ENCODE results near the gene CDC42BPB. TPM values are rescaled to one million over a fixed set of nuclear protein-coding genes. Genes with fewer than 3 reads are reported as not detected.
A peak's percentile ranks its signal among the peaks of the same experiment; 100 is the strongest.

CDC42BPB gene
- total RNA-seq, 2 experiments from 2014 or later, result 0.35 to 0.56 TPM

GRCh38 chr14:102955636-102956408 lies 101.5 kb downstream of the CDC42BPB start:
- H3K36me3 Mint-ChIP-seq, result no peaks in the 10 kb centered on the region
- CTCF ChIA-PET, result interaction anchor here (1.3 kb wide), 1 partner anchor 262 kb away, joined by 3 read pairs; no protein-coding TSS in a partner anchor
- no peak overlapping the region for H3K4me3 Mint-ChIP-seq
- H3K4me1 Mint-ChIP-seq, result no peaks in the 10 kb centered on the region
- H3K27me3 Mint-ChIP-seq, result no peaks in the 10 kb centered on the region
- ATAC-seq, result no peak
- no peak for DNase-seq
- no peak overlapping the region for H3K27ac Mint-ChIP-seq
- H3K9me3 Mint-ChIP-seq (ENCODE audit: low read depth), result no peaks in the 10 kb centered on the region

GRCh38 chr14:102954081-102954789 lies 103.1 kb downstream of the CDC42BPB start:
- peaks cover 4% of the 10 kb centered on the region for H3K4me1 Mint-ChIP-seq
- H3K9me3 Mint-ChIP-seq (ENCODE audit: low read depth), result no peaks in the 10 kb centered on the region
- no peak overlapping the region for H3K4me3 Mint-ChIP-seq
- no peaks in the 10 kb centered on the region for H3K36me3 Mint-ChIP-seq
- ATAC-seq, result no peak
- no peak overlapping the region for H3K27ac Mint-ChIP-seq
- H3K27me3 Mint-ChIP-seq, result no peaks in the 10 kb centered on the region
- CTCF ChIA-PET, result no interaction called here
- no peak for DNase-seq

GRCh38 chr14:102953100-102953499 lies 104.2 kb downstream of the CDC42BPB start:
- Mint-ChIP-seq H3K36me3 (no peaks in the 10 kb centered on the region), H3K4me1 (peaks cover 10% of the 10 kb centered on the region), H3K27ac (no peak overlapping the region), H3K27me3 (no peaks in the 10 kb centered on the region), H3K4me3 (no peak overlapping the region), H3K9me3 (ENCODE audit: low read depth) (no peaks in the 10 kb centered on the region)
- ATAC-seq, result no peak
- DNase-seq, result no peak
- CTCF ChIA-PET, result no interaction called here

GRCh38 chr14:102952276-102952675 lies 105.1 kb downstream of the CDC42BPB start:
- Mint-ChIP-seq H3K36me3 (no peaks in the 10 kb centered on the region), H3K4me1 (peaks cover 13% of the 10 kb centered on the region), H3K4me3 (no peak overlapping the region), H3K9me3 (ENCODE audit: low read depth) (no peaks in the 10 kb centered on the region), H3K27me3 (no peaks in the 10 kb centered on the region), H3K27ac (no peak overlapping the region)
- DNase-seq (no peak), ATAC-seq (no peak)
- CTCF ChIA-PET, result interaction anchor here (0.6 kb wide), 1 partner anchor 391 kb away, joined by 5 read pairs; no protein-coding TSS in a partner anchor

- CTCF ChIA-PET, result no interaction called here
- no peak overlapping the region for H3K4me3 Mint-ChIP-seq
- no peaks in the 10 kb centered on the region for H3K9me3 Mint-ChIP-seq (ENCODE audit: low read depth)
- ATAC-seq (no peak), DNase-seq (no peak)
- H3K4me1 Mint-ChIP-seq, result peaks cover 17% of the 10 kb centered on the region
- no peak overlapping the region for H3K27ac Mint-ChIP-seq
- no peaks in the 10 kb centered on the region for H3K36me3 Mint-ChIP-seq
- no peaks in the 10 kb centered on the region for H3K27me3 Mint-ChIP-seq
Measured at GRCh38 chr14:102951799-102952198, 105.5 kb downstream of the CDC42BPB start.

GRCh38 chr14:102951034-102951433 lies 106.3 kb downstream of the CDC42BPB start:
- Mint-ChIP-seq H3K27ac (no peak overlapping the region), H3K36me3 (no peaks in the 10 kb centered on the region), H3K9me3 (ENCODE audit: low read depth) (no peaks in the 10 kb centered on the region), H3K4me1 (peaks cover 22% of the 10 kb centered on the region), H3K27me3 (no peaks in the 10 kb centered on the region), H3K4me3 (no peak overlapping the region)
- CTCF ChIA-PET, result no interaction called here
- no peak for DNase-seq
- ATAC-seq, result no peak

- Mint-ChIP-seq H3K9me3 (ENCODE audit: low read depth) (no peaks in the 10 kb centered on the region), H3K27ac (no peak overlapping the region), H3K36me3 (no peaks in the 10 kb centered on the region), H3K27me3 (no peaks in the 10 kb centered on the region), H3K4me3 (no peak overlapping the region), H3K4me1 (peaks cover 22% of the 10 kb centered on the region)
- ATAC-seq (no peak), DNase-seq (no peak)
- CTCF ChIA-PET, result no interaction called here
Measured at GRCh38 chr14:102949801-102950451, 107.4 kb downstream of the CDC42BPB start.

- H3K27ac Mint-ChIP-seq, result peak overlapping the region; percentile 65
- H3K27me3 Mint-ChIP-seq, result no peaks in the 10 kb centered on the region
- CTCF ChIA-PET, result no interaction called here
Measured at GRCh38 chr14:102949062-102949800, 108.1 kb downstream of the CDC42BPB start.

GRCh38 chr14:102948698-102949061 lies 108.7 kb downstream of the CDC42BPB start:
- Mint-ChIP-seq H3K4me1 (peaks cover 22% of the 10 kb centered on the region), H3K4me3 (no peak overlapping the region), H3K36me3 (no peaks in the 10 kb centered on the region), H3K27me3 (no peaks in the 10 kb centered on the region), H3K27ac (peak overlapping the region; percentile 65), H3K9me3 (ENCODE audit: low read depth) (no peaks in the 10 kb centered on the region)
- CTCF ChIA-PET, result no interaction called here
- ATAC-seq, result no peak
- no peak for DNase-seq

More at GRCh38 chr14:102949062-102949800, 108.1 kb downstream of the CDC42BPB start:
- ATAC-seq, result peak; percentile 70
- peak; percentile 58 for DNase-seq
- Mint-ChIP-seq H3K9me3 (ENCODE audit: low read depth) (no peaks in the 10 kb centered on the region), H3K4me1 (peaks cover 22% of the 10 kb centered on the region), H3K36me3 (no peaks in the 10 kb centered on the region), H3K4me3 (no peak overlapping the region)

- H3K9me3 Mint-ChIP-seq (ENCODE audit: low read depth), result no peaks in the 10 kb centered on the region
- ATAC-seq (no peak), DNase-seq (no peak)
- peaks cover 22% of the 10 kb centered on the region for H3K4me1 Mint-ChIP-seq
- no peaks in the 10 kb centered on the region for H3K36me3 Mint-ChIP-seq
- H3K4me3 Mint-ChIP-seq, result no peak overlapping the region
- CTCF ChIA-PET, result no interaction called here
- H3K27me3 Mint-ChIP-seq, result no peaks in the 10 kb centered on the region
- H3K27ac Mint-ChIP-seq, result no peak overlapping the region
Measured at GRCh38 chr14:102947321-102948103, 109.8 kb downstream of the CDC42BPB start.

- Mint-ChIP-seq H3K4me1 (peaks cover 22% of the 10 kb centered on the region), H3K9me3 (ENCODE audit: low read depth) (no peaks in the 10 kb centered on the region), H3K36me3 (no peaks in the 10 kb centered on the region), H3K27me3 (no peaks in the 10 kb centered on the region), H3K4me3 (no peak overlapping the region), H3K27ac (no peak overlapping the region)
- no peak for ATAC-seq
- no peak for DNase-seq
- CTCF ChIA-PET, result no interaction called here
Measured at GRCh38 chr14:102945346-102946130, 111.8 kb downstream of the CDC42BPB start.

Data from activated CD8-positive, alpha-beta memory T cell treated with anti-CD3 and anti-CD28 coated beads, Interleukin-2, amount 10 ng/mL, durations not matched to agents 7 days and 5 days (primary cell).